GM23248 (cell line): ENCODE results near the gene IQCK. TPM values are rescaled to one million over a fixed set of nuclear protein-coding genes. Genes with fewer than 3 reads are reported as not detected.

Experiments
- DNase-seq: peaks from one replicate; pipeline ENCODE4 v3.0.0-alpha.2; 2015
- H2AFZ ChIP-seq: fragments of 200-600 bp; sonication (generic); 2 replicates; pipeline ENCODE4 v1.6.1; 2016; ENCODE audit warnings: antibody characterized with exemption
- H3F3A ChIP-seq: fragments of 200-600 bp; sonication (generic); 2 replicates; pipeline ENCODE4 v1.6.1; 2016; ENCODE audit warnings: mild to moderate bottlenecking, antibody characterized with exemption, mixed run types; ENCODE audit not compliant: insufficient read depth
- H3K27ac ChIP-seq: fragments of 200-600 bp; sonication (generic); 2 replicates; pipeline ENCODE4 v1.5.1; 2016; ENCODE audit warnings: mild to moderate bottlenecking
- H3K27me3 ChIP-seq: fragments of 200-600 bp; sonication (generic); replicated peaks from 2 replicates; pipeline ENCODE4 v1.6.1; 2016; ENCODE audit warnings: mild to moderate bottlenecking; ENCODE audit not compliant: insufficient read depth
- H3K36me3 ChIP-seq: fragments of 200-600 bp; sonication (generic); 2 replicates; pipeline ENCODE4 v1.6.1; 2016; ENCODE audit warnings: low read depth, mild to moderate bottlenecking
- H3K4me1 ChIP-seq: fragments of 200-600 bp; sonication (generic); 2 replicates; pipeline ENCODE4 v1.6.1; 2016; ENCODE audit warnings: mild to moderate bottlenecking; ENCODE audit not compliant: insufficient read depth
- H3K4me2 ChIP-seq: fragments of 200-600 bp; sonication (generic); one replicate; pipeline ENCODE4 v1.6.1; 2016; ENCODE audit warnings: mild to moderate bottlenecking; ENCODE audit not compliant: unreplicated experiment
- H3K4me3 ChIP-seq: fragments of 200-600 bp; sonication (generic); 2 replicates; pipeline ENCODE4 v1.5.1; 2016; ENCODE audit warnings: mild to moderate bottlenecking
- H3K79me2 ChIP-seq: fragments of 200-600 bp; sonication (generic); 2 replicates; pipeline ENCODE4 v1.6.1; 2016; ENCODE audit warnings: mild to moderate bottlenecking; ENCODE audit not compliant: insufficient read depth
- H3K9ac ChIP-seq: fragments of 200-600 bp; sonication (generic); 2 replicates; pipeline ENCODE4 v1.6.1; 2016; ENCODE audit warnings: mild to moderate bottlenecking
- H3K9me2 ChIP-seq: fragments of 200-600 bp; sonication (generic); 2 replicates; pipeline ENCODE4 v1.6.1; 2016; ENCODE audit warnings: mixed run types, mild to moderate bottlenecking, moderate library complexity; ENCODE audit not compliant: insufficient read depth
- H3K9me3 ChIP-seq: fragments of 200-600 bp; sonication (generic); one replicate; pipeline ENCODE4 v1.6.1; 2017; ENCODE audit warnings: low read depth
- H4K20me1 ChIP-seq: fragments of 200-600 bp; sonication (generic); 2 replicates; pipeline ENCODE4 v1.6.0; 2016; ENCODE audit not compliant: insufficient read depth
- EZH2 ChIP-seq: fragments of 200-600 bp; sonication (generic); IDR thresholded peaks from 2 replicates; pipeline ENCODE4 v1.6.1; 2018; ENCODE audit warnings: antibody characterized with exemption, mild to moderate bottlenecking; ENCODE audit not compliant: insufficient read depth, poor library complexity, severe bottlenecking
- EZH2phosphoT487 ChIP-seq: fragments of 200-600 bp; sonication (generic); IDR thresholded peaks from 2 replicates; pipeline ENCODE4 v1.6.1; 2018; ENCODE audit warnings: antibody characterized with exemption, moderate library complexity, mild to moderate bottlenecking, low read depth; ENCODE audit not compliant: insufficient read depth
- WGBS, 2 experiments: methylation state at CpG; one replicate each; pipeline ENCODE4 v1.1.6; 2015 to 2017; ENCODE audit warnings: low lambda C conversion rate in 2 of 2, low coverage in 1 of 2; ENCODE audit errors: missing lambda C conversion rate in 2 of 2; 5-methylcytosine and 5-hydroxymethylcytosine counted together
- in situ Hi-C: fragments of 300-500 bp; cut with MboI; formaldehyde crosslinking; loops from 2 replicates; pipeline ENCODE4 v1.15.0; 2020
- polyA plus RNA-seq: library from polyadenylated mRNA; unstranded; fragments of >200 nt; fragmentation: Nextera tagmentation; extraction: Ambion mirVana; gene quantifications from 2 replicates; pipeline ENCODE4 v1.2.1, GENCODE V29; 2016
- total RNA-seq: library from RNA; depleted of rRNA; stranded (reverse); fragments of >200 nt; shearing (Covaris generic); gene quantifications from 2 replicates; pipeline ENCODE4 v1.2.3, GENCODE V29; 2014

The IQCK gene
- total and polyA plus RNA-seq, 2 experiments from 2014 or later, result 9.7 to 9.8 TPM

GRCh38 chr16:19708296-19709205 is 9.5 kb upstream of the IQCK start:
- no peaks in the 10 kb centered on the region for H3K27me3 ChIP-seq
- H3K4me2 ChIP-seq, result no peak overlapping the region
- H3K27ac ChIP-seq, result no peak overlapping the region
- peaks cover 8% of the 10 kb centered on the region for H3K4me1 ChIP-seq
- in situ Hi-C loops, result no loop called here
- H3K9me2 ChIP-seq, result no peaks in the 10 kb centered on the region
- no peak overlapping the region for H3K4me3 ChIP-seq
- no peaks in the 10 kb centered on the region for H4K20me1 ChIP-seq
- TF ChIP-seq EZH2phosphoT487, result no peak
- no peak for TF ChIP-seq EZH2
- H3K9ac ChIP-seq, result no peak overlapping the region
- H3K36me3 ChIP-seq, result no peaks in the 10 kb centered on the region; the same call in 1 of the 2 replicates
- WGBS, 2 experiments, result 71% methylated on average over 16 to 18 of the region's 18 CpGs
- H3K79me2 ChIP-seq, result peaks cover 15% of the 10 kb centered on the region; the same call in 1 of the 2 replicates
- DNase-seq, result no peak
- no peaks in the 10 kb centered on the region for H3K9me3 ChIP-seq
- peaks cover 3% of the 10 kb centered on the region; the same call in 1 of the 2 replicates for H3F3A ChIP-seq
- H2AFZ ChIP-seq, result no peak overlapping the region

- Histone ChIP-seq H3K9me2 (no peaks in the 10 kb centered on the region), H3K36me3 (peaks cover 2% of the 10 kb centered on the region; the same call in 1 of the 2 replicates), H4K20me1 (no peaks in the 10 kb centered on the region), H3K4me3 (no peak overlapping the region), H3K27ac (no peak overlapping the region), H3K4me1 (peaks cover 3% of the 10 kb centered on the region), H2AFZ (no peak overlapping the region), H3F3A (peaks cover 3% of the 10 kb centered on the region; the same call in 1 of the 2 replicates), H3K27me3 (no peaks in the 10 kb centered on the region), H3K79me2 (peaks cover 24% of the 10 kb centered on the region), H3K9me3 (no peaks in the 10 kb centered on the region), H3K4me2 (no peak overlapping the region), H3K9ac (no peak overlapping the region)
- in situ Hi-C loops, result loop anchor here (10.0 kb wide), 1 partner anchor 175 kb away; the partner anchor contains the start of gene GPRC5B
- no peak for DNase-seq
- WGBS, 2 experiments, result 97 to 99% methylated on average over 22 of the region's 22 CpGs
- no peak for TF ChIP-seq EZH2
- no peak for TF ChIP-seq EZH2phosphoT487
Measured at GRCh38 chr16:19709381-19710136, 8.5 kb upstream of the IQCK start.

- peaks cover 32% of the 10 kb centered on the region for H3K79me2 ChIP-seq
- H4K20me1 ChIP-seq, result no peaks in the 10 kb centered on the region
- H3K9me3 ChIP-seq, result no peaks in the 10 kb centered on the region
- DNase-seq, result no peak
- in situ Hi-C loops, result loop anchor here (10.0 kb wide), 1 partner anchor 174 kb away; the partner anchor contains the start of gene GPRC5B
- H3K27ac ChIP-seq, result no peak overlapping the region
- H3K4me2 ChIP-seq, result no peak overlapping the region
- peaks cover 4% of the 10 kb centered on the region; the same call in 1 of the 2 replicates for H3K36me3 ChIP-seq
- no peak overlapping the region for H2AFZ ChIP-seq
- no peaks in the 10 kb centered on the region for H3K9me2 ChIP-seq
- no peaks in the 10 kb centered on the region for H3K27me3 ChIP-seq
- 93 to 94% methylated on average over 23 of the region's 23 CpGs for WGBS, 2 experiments
- no peak overlapping the region for H3K9ac ChIP-seq
- no peak overlapping the region for H3K4me3 ChIP-seq
- no peaks in the 10 kb centered on the region for H3K4me1 ChIP-seq
- TF ChIP-seq EZH2phosphoT487, result no peak
- TF ChIP-seq EZH2, result no peak
- H3F3A ChIP-seq, result no peaks in the 10 kb centered on the region; the same call in 1 of the 2 replicates
Measured at GRCh38 chr16:19710191-19710908, 7.7 kb upstream of the IQCK start.
